ENCODE data around the gene MGMT.

DNA sequence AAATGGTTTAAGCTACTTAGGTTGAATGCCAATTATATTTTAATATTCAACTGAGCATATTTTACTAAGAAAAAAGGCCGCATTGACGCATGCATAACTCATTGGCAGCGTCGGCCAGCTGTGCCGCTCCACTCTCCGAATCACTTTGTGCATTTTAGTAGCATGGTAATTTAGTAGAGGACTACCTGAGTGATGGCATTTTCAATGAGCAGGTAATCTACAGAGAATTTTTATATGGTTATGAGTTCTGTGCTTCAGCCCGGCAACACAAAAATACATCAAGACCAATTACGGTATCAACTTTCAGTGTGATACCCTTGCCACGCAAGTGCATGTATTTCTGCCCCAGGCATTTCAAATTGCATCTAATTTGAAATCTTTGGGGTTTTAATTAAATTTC lies 249.8 kb downstream of the MGMT start:
- no peak for TF ChIP-seq MYNN (IDR thresholded peaks at IDR 0.05)
- no peak for TF ChIP-seq MYNN (CRISPR knock-in tag; IDR thresholded peaks at IDR 0.05)
- TF ChIP-seq SMAD3 (CRISPR knock-in tag; conservative IDR thresholded peaks at IDR 0.05) = no peak
- no peak for TF ChIP-seq ZNF431 (CRISPR knock-in tag; IDR thresholded peaks at IDR 0.05)
- TF ChIP-seq, protein P1, sequence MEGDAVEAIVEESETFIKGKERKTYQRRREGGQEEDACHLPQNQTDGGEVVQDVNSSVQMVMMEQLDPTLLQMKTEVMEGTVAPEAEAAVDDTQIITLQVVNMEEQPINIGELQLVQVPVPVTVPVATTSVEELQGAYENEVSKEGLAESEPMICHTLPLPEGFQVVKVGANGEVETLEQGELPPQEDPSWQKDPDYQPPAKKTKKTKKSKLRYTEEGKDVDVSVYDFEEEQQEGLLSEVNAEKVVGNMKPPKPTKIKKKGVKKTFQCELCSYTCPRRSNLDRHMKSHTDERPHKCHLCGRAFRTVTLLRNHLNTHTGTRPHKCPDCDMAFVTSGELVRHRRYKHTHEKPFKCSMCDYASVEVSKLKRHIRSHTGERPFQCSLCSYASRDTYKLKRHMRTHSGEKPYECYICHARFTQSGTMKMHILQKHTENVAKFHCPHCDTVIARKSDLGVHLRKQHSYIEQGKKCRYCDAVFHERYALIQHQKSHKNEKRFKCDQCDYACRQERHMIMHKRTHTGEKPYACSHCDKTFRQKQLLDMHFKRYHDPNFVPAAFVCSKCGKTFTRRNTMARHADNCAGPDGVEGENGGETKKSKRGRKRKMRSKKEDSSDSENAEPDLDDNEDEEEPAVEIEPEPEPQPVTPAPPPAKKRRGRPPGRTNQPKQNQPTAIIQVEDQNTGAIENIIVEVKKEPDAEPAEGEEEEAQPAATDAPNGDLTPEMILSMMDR (IDR thresholded peaks at IDR 0.05 in 2 of 3, conservative IDR thresholded peaks at IDR 0.05 in 1 of 3; ENCODE audit: insufficient read depth in 2 of 3, low read depth in 1 of 3, low read length in 3 of 3) = no peak
- no peak for TF ChIP-seq CEBPG (CRISPR knock-in tag; IDR thresholded peaks at IDR 0.05)
- no peak for TF ChIP-seq CEBPG (tag; conservative IDR thresholded peaks at IDR 0.05 in 1 of 2, IDR thresholded peaks at IDR 0.05 in 1 of 2)
- no peak for TF ChIP-seq ZNF175 (CRISPR knock-in tag; IDR thresholded peaks at IDR 0.05; ENCODE audit: low read depth)
- TF ChIP-seq GABPA (tag; conservative IDR thresholded peaks at IDR 0.05; ENCODE audit: low read depth) = no peak
- TF ChIP-seq ZNF232 (CRISPR knock-in tag; IDR thresholded peaks at IDR 0.05) = no peak
- TF ChIP-seq RCOR1 (IDR thresholded peaks at IDR 0.05; ENCODE audit: borderline replicate concordance in 1 of 2, low read depth in 2 of 2, low read length in 2 of 2) = no peak
- no peak for TF ChIP-seq PRPF4 (IDR thresholded peaks at IDR 0.05; ENCODE audit: insufficient read depth, low read depth, low read length, poor library complexity, severe bottlenecking)

Measured in K562 (cell line).